ENCODE results near the gene DGCR2.
"Not testable (repeated sequence)": the region's sequence is repeated elsewhere in the genome, so short reads cannot be mapped to it uniquely, and the experiment has no call there.

GRCh38 chr22:19026080-19026479 is 96.1 kb downstream of the DGCR2 start:
- not testable (repeated sequence) for TF ChIP-seq CTCF, POLR2A (IDR thresholded peaks at IDR 0.05)

Data from body of pancreas (tissue), 4 donors.